H1 (cell line): ENCODE data around the gene BNIP5. TPM values are rescaled to one million over a fixed set of nuclear protein-coding genes. Genes with fewer than 3 reads are reported as not detected.

ENCODE experiments used
- CTCF ChIA-PET: fragments of 300-600 bp; sonication (Branson Sonifier 250); formaldehyde crosslinking; loops from one replicate; lab custom pipeline; 2021; ENCODE audit not compliant: partially characterized antibody; lab: Charles Lee
- POLR2A ChIA-PET: fragments of 300-600 bp; sonication (Branson Sonifier 250); formaldehyde crosslinking; loops from one replicate; lab custom pipeline; 2021; ENCODE audit warnings: inconsistent platforms; ENCODE audit not compliant: partially characterized antibody; lab: Charles Lee
- DNase-seq, 2 experiments: peaks; one replicate each; pipeline versions ENCODE4 v3.0.0 to v3.0.0-alpha.2; 2010 to 2022; ENCODE audit warnings: low spot score in 2 of 2, low read depth in 1 of 2, mixed read lengths in 1 of 2
- FAIRE-seq: peaks from 2 replicates; lab custom pipeline; 2011; peaks lifted over from hg19 to GRCh38; lab: Jason Lieb, UNC
- H2AFZ ChIP-seq: 2 replicates; pipeline ENCODE4 v1.8.1; 2012; ENCODE audit warnings: low read length, inconsistent platforms
- H2AK5ac ChIP-seq: 2 replicates; pipeline ENCODE4 v1.6.1; 2013; ENCODE audit warnings: low read depth, low read length
- H2BK120ac ChIP-seq: replicated peaks from 2 replicates; pipeline ENCODE3; 2013; ENCODE audit warnings: low read depth, low read length, inconsistent platforms
- H2BK12ac ChIP-seq: 2 replicates; pipeline ENCODE4 v1.6.1; 2013; ENCODE audit warnings: low read depth, low read length
- H2BK15ac ChIP-seq: 2 replicates; pipeline ENCODE4 v1.6.1; 2013; ENCODE audit warnings: low read length
- H2BK20ac ChIP-seq: 2 replicates; pipeline ENCODE4 v1.6.1; 2013; ENCODE audit warnings: low read length
- H2BK5ac ChIP-seq: 2 replicates; pipeline ENCODE4 v1.6.1; 2013; ENCODE audit warnings: low read depth, low read length
- H3K14ac ChIP-seq: 2 replicates; pipeline ENCODE4 v1.6.1; 2013; ENCODE audit warnings: inconsistent platforms; ENCODE audit not compliant: insufficient read length
- H3K18ac ChIP-seq: 2 replicates; pipeline ENCODE4 v1.6.1; 2013; ENCODE audit warnings: low read length; ENCODE audit errors: extremely low read depth
- H3K23ac ChIP-seq: 2 replicates; pipeline ENCODE4 v1.6.1; 2013; ENCODE audit warnings: inconsistent platforms; ENCODE audit not compliant: insufficient read length
- H3K23me2 ChIP-seq: 2 replicates; pipeline ENCODE4 v1.6.1; 2013; ENCODE audit warnings: low read depth, low read length
- H3K27ac ChIP-seq: 2 replicates; pipeline ENCODE4 v1.6.1; 2011; ENCODE audit warnings: low read depth, low read length, inconsistent platforms
- H3K27me3 ChIP-seq, 4 experiments: replicated peaks in 1 of 4; 1 replicate in 1 of 4; 2 replicates in 3 of 4; pipeline versions ENCODE4 v1.6.1 to v1.8.1; 2011 to 2013; ENCODE audit warnings: low read length in 3 of 4, mild to moderate bottlenecking in 3 of 4, inconsistent platforms in 2 of 4, mixed read lengths in 2 of 4, moderate library complexity in 1 of 4; ENCODE audit not compliant: control insufficient read depth in 3 of 4, insufficient read depth in 3 of 4; ENCODE audit errors: extremely low read depth in 1 of 4
- H3K36me3 ChIP-seq, 4 experiments: 2 replicates each; pipeline versions ENCODE4 v1.6.1 to v1.8.1; 2011 to 2013; ENCODE audit warnings: mild to moderate bottlenecking in 4 of 4, low read length in 3 of 4, moderate library complexity in 2 of 4, control low read depth in 1 of 4, inconsistent platforms in 1 of 4; ENCODE audit not compliant: insufficient read depth in 4 of 4, control insufficient read depth in 2 of 4
- H3K4ac ChIP-seq: replicated peaks from 2 replicates; pipeline ENCODE3; 2013; ENCODE audit warnings: low read length, low read depth, mixed read lengths, inconsistent platforms; ENCODE audit not compliant: insufficient read length
- H3K4me1 ChIP-seq, 4 experiments: replicated peaks in 1 of 4; 1 replicate in 1 of 4; 2 replicates in 3 of 4; pipeline versions ENCODE4 v1.6.1 to v1.8.1; 2011 to 2013; ENCODE audit warnings: low read length in 3 of 4, inconsistent platforms in 2 of 4, mixed read lengths in 1 of 4; ENCODE audit not compliant: insufficient read depth in 4 of 4, control insufficient read depth in 3 of 4
- H3K4me2 ChIP-seq, 2 experiments: 2 replicates each; pipeline versions ENCODE4 v1.6.1 to v1.8.1; 2011 to 2013; ENCODE audit warnings: low read depth in 2 of 2, low read length in 2 of 2, control low read depth in 1 of 2, inconsistent platforms in 1 of 2, mild to moderate bottlenecking in 1 of 2; ENCODE audit not compliant: insufficient read depth in 1 of 2
- H3K4me3 ChIP-seq, 4 experiments: fragments of 200-600, 300-600 bp in 1 of 4; sonication (generic), shearing (Covaris generic), sonication (Bioruptor Twin) in 1 of 4; 2 replicates each; pipeline versions ENCODE4 v1.5.1 to v1.8.1; 2011 to 2016; ENCODE audit warnings: low read length in 4 of 4, low read depth in 3 of 4, control low read depth in 2 of 4, inconsistent platforms in 2 of 4, mild to moderate bottlenecking in 2 of 4, mixed read lengths in 1 of 4, moderate library complexity in 1 of 4; ENCODE audit not compliant: insufficient read depth in 2 of 4; ENCODE audit errors: extremely low read depth in 1 of 4
- H3K56ac ChIP-seq: replicated peaks from 2 replicates; pipeline ENCODE3; 2013; ENCODE audit warnings: low read depth, mild to moderate bottlenecking, mixed read lengths, low read length, inconsistent platforms; ENCODE audit not compliant: insufficient read length
- H3K79me1 ChIP-seq: 2 replicates; pipeline ENCODE4 v1.6.1; 2013; ENCODE audit warnings: low read depth, low read length, control low read depth
- H3K79me2 ChIP-seq, 2 experiments: 2 replicates each; pipeline versions ENCODE4 v1.6.1 to v1.8.1; 2012 to 2013; ENCODE audit warnings: low read length in 2 of 2, mild to moderate bottlenecking in 2 of 2, inconsistent platforms in 1 of 2; ENCODE audit not compliant: insufficient read depth in 2 of 2, control insufficient read depth in 1 of 2
- H3K9ac ChIP-seq, 4 experiments: replicated peaks in 1 of 4; 1 replicate in 1 of 4; 2 replicates in 3 of 4; pipeline versions ENCODE4 v1.6.1 to v1.8.1; 2011 to 2013; ENCODE audit warnings: low read depth in 3 of 4, low read length in 3 of 4, control low read depth in 2 of 4, mild to moderate bottlenecking in 2 of 4, moderate library complexity in 2 of 4, inconsistent platforms in 1 of 4; ENCODE audit errors: extremely low read depth in 1 of 4
- H3K9me3 ChIP-seq, 2 experiments: 2 replicates each; pipeline versions ENCODE4 v1.6.1 to v1.8.1; 2012 to 2013; ENCODE audit warnings: mild to moderate bottlenecking in 2 of 2, moderate library complexity in 2 of 2, control low read depth in 1 of 2, inconsistent platforms in 1 of 2, low read depth in 1 of 2, low read length in 1 of 2, mixed read lengths in 1 of 2; ENCODE audit not compliant: insufficient read depth in 2 of 2
- H4K20me1 ChIP-seq, 2 experiments: replicated peaks in 1 of 2; 2 replicates each; pipeline versions ENCODE3 to v1.8.1; 2011 to 2013; ENCODE audit warnings: inconsistent platforms in 2 of 2, low read length in 2 of 2, mild to moderate bottlenecking in 1 of 2; ENCODE audit not compliant: insufficient read depth in 2 of 2, control insufficient read depth in 1 of 2
- H4K5ac ChIP-seq: 2 replicates; pipeline ENCODE4 v1.6.1; 2013; ENCODE audit warnings: low read length, low read depth, mixed read lengths, inconsistent platforms; ENCODE audit not compliant: insufficient read length
- H4K8ac ChIP-seq: 2 replicates; pipeline ENCODE4 v1.8.0; 2013; ENCODE audit warnings: mild to moderate bottlenecking, moderate library complexity, low read length, inconsistent platforms; ENCODE audit not compliant: insufficient read depth; ENCODE audit errors: extremely low read depth
- H4K91ac ChIP-seq: replicated peaks from 2 replicates; pipeline ENCODE3; 2013; ENCODE audit warnings: low read length, mixed read lengths, inconsistent platforms; ENCODE audit not compliant: insufficient read length
- HDAC2 ChIP-seq, 2 experiments: fragments of 300-600 bp in 1 of 2; sonication (generic) in 1 of 2; IDR thresholded peaks; 2 replicates each; pipeline ENCODE4 v1.6.1; 2011 to 2012; ENCODE audit warnings: low read depth in 2 of 2, low read length in 2 of 2, mild to moderate bottlenecking in 2 of 2, moderate library complexity in 2 of 2, borderline replicate concordance in 1 of 2, inconsistent platforms in 1 of 2
- SIN3A ChIP-seq, 2 experiments: IDR thresholded peaks in 1 of 2; conservative IDR thresholded peaks in 1 of 2; 2 replicates each; pipeline ENCODE4 v1.6.1; 2011 to 2012; ENCODE audit warnings: low read length in 2 of 2, improper control_type of control experiment in 1 of 2, low read depth in 1 of 2, mild to moderate bottlenecking in 1 of 2
- WGBS, 2 experiments: shearing (Covaris generic) in 1 of 2; methylation state at CpG; one replicate each; pipeline versions ENCODE4 v1.1.6 to v1.1.7; 2013 to 2015; ENCODE audit warnings: low lambda C conversion rate in 2 of 2, mixed read lengths in 2 of 2, inconsistent platforms in 1 of 2, low coverage in 1 of 2, missing lambda C conversion rate in 1 of 2; ENCODE audit not compliant: insufficient replicate concordance in 2 of 2, insufficient coverage in 1 of 2, insufficient read length in 1 of 2; ENCODE audit errors: extremely low coverage in 1 of 2, missing lambda C conversion rate in 1 of 2; 5-methylcytosine and 5-hydroxymethylcytosine counted together
- polyA plus RNA-seq, 7 experiments: library from polyadenylated mRNA; depleted of rRNA in 3 of 7; stranded (reverse) in 5 of 7; unstranded in 2 of 7; fragments of >200 nt in 5 of 7; fragments of 200-250 nt in 2 of 7; gene quantifications; 1 replicate in 5 of 7; 2 replicates in 1 of 7; 4 replicates in 1 of 7; pipeline versions ENCODE4 v1.2.1 to v1.2.3, GENCODE V29; 2011 to 2013; ENCODE audit warnings: missing spikeins in 2 of 7, mixed read lengths in 2 of 7
- total RNA-seq: library from RNA; stranded (reverse); fragmentation: NEBNext Ultra II Directional; extraction: Animal tissue kit (Norgen Biotek cat#: 25700); gene quantifications from 2 replicates; pipeline ENCODE4 v1.2.1, GENCODE V29; 2021

The BNIP5 gene
- total and polyA plus RNA-seq, 2 of the 8 experiments (the other 6 are each of a cell fraction or from before 2014, with no cell fraction given): not detected

- no peak overlapping the region for H2AK5ac ChIP-seq
- no peaks in the 10 kb centered on the region for H3K9me3 ChIP-seq
- CTCF ChIA-PET: interaction anchor here (0.6 to 1.5 kb wide), 8 partner anchors 9 to 1837 kb away, joined by 3 to 7 read pairs (median 4); no protein-coding TSS in a partner anchor
- H3K4me2 ChIP-seq: no peak overlapping the region
- no peaks in the 10 kb centered on the region for H3K79me2 ChIP-seq
- peaks cover 0 to 8% (median 2%) of the 10 kb centered on the region in 4 experiments; a peak in 4 of 7 replicates for H3K4me1 ChIP-seq
- POLR2A ChIA-PET: no interaction called here
- no peak overlapping the region for H2BK15ac ChIP-seq
- H3K36me3 ChIP-seq: no peaks in the 10 kb centered on the region
- no peaks in the 10 kb centered on the region for H3K79me1 ChIP-seq
- no peak overlapping the region for H2AFZ ChIP-seq
- H3K18ac ChIP-seq: no peak overlapping the region
- no peaks in the 10 kb centered on the region for H4K20me1 ChIP-seq
- H3K27ac ChIP-seq: no peak overlapping the region
- no peak overlapping the region for H3K23ac ChIP-seq
- no peak overlapping the region for H3K4ac ChIP-seq
- H2BK120ac ChIP-seq: no peak overlapping the region
- no peak for FAIRE-seq
- DNase-seq: no peak
- H2BK12ac ChIP-seq: no peak overlapping the region
- no peak overlapping the region for H3K4me3 ChIP-seq
- H3K23me2 ChIP-seq: no peaks in the 10 kb centered on the region
- H3K56ac ChIP-seq: no peak overlapping the region
- TF ChIP-seq HDAC2 (IDR thresholded peaks at IDR 0.05; ENCODE audit: borderline replicate concordance in 1 of 2, low read depth in 2 of 2, low read length in 2 of 2): no peak
- no peak for TF ChIP-seq SIN3A (conservative IDR thresholded peaks at IDR 0.05 in 1 of 2, IDR thresholded peaks at IDR 0.05 in 1 of 2; ENCODE audit: low read depth in 1 of 2, low read length in 2 of 2)
- WGBS, 2 experiments: 80% methylated on average over 4 of the region's 4 CpGs; no CpG with 5 or more reads in 1 of the 2 experiments
- no peak overlapping the region for H4K8ac ChIP-seq
- peaks cover 0 to 2% (median under 1%) of the 10 kb centered on the region in 4 experiments; a peak in 3 of 7 replicates for H3K27me3 ChIP-seq
- no peak overlapping the region for H3K9ac ChIP-seq
- H4K91ac ChIP-seq: no peak overlapping the region
- no peak overlapping the region for H4K5ac ChIP-seq
- peak overlapping the region; percentile 48; the same call in 1 of the 2 replicates for H2BK20ac ChIP-seq
- H3K14ac ChIP-seq: no peak overlapping the region
- no peak overlapping the region for H2BK5ac ChIP-seq
Observed at GRCh38 chr6:36380166-36380565, 43.5 kb upstream of the BNIP5 start.
